GM23338 (cell line): ENCODE results near the gene PERCC1. TPM values are rescaled to one million over a fixed set of nuclear protein-coding genes. Genes with fewer than 3 reads are reported as not detected.

ENCODE experiments used
- ATAC-seq: fragments of 200-7000 bp; cut with Tn5 transposase; 3 replicates; pipeline ENCODE4 v1.9.1; 2020
- DNase-seq: peaks from one replicate; pipeline ENCODE4 v3.0.0-alpha.2; 2015; ENCODE audit warnings: low spot score
- H2AFZ ChIP-seq: fragments of 200-600 bp; sonication (generic); 2 replicates; pipeline ENCODE4 v1.8.0; 2016; ENCODE audit warnings: antibody characterized with exemption, mild to moderate bottlenecking, moderate library complexity
- H3F3A ChIP-seq: fragments of 200-600 bp; sonication (generic); replicated peaks from 2 replicates; pipeline ENCODE4 v1.8.0; 2017; ENCODE audit warnings: antibody characterized with exemption, mixed run types, low read depth
- H3K27ac ChIP-seq: fragments of 200-600 bp; sonication (generic); 2 replicates; pipeline ENCODE4 v1.6.1; 2016; ENCODE audit warnings: low read depth
- H3K27me3 ChIP-seq: fragments of 200-600 bp; sonication (generic); 2 replicates; pipeline ENCODE4 v1.8.0; 2016; ENCODE audit warnings: mild to moderate bottlenecking, mixed run types, moderate library complexity; ENCODE audit not compliant: insufficient read depth
- H3K36me3 ChIP-seq: fragments of 200-600 bp; sonication (generic); 2 replicates; pipeline ENCODE4 v1.8.0; 2016; ENCODE audit warnings: mild to moderate bottlenecking; ENCODE audit not compliant: insufficient read depth
- H3K4me1 ChIP-seq: fragments of 200-600 bp; sonication (generic); 2 replicates; pipeline ENCODE4 v1.8.0; 2016; ENCODE audit warnings: mild to moderate bottlenecking, moderate library complexity; ENCODE audit not compliant: insufficient read depth
- H3K4me2 ChIP-seq: fragments of 200-600 bp; sonication (generic); 2 replicates; pipeline ENCODE4 v1.7.1; 2017; ENCODE audit warnings: mixed run types
- H3K4me3 ChIP-seq: fragments of 200-600 bp; sonication (generic); 2 replicates; pipeline ENCODE4 v1.6.1; 2016; ENCODE audit warnings: mixed run types
- H3K79me2 ChIP-seq: fragments of 200-600 bp; sonication (generic); replicated peaks from 2 replicates; pipeline ENCODE4 v1.8.0; 2017; ENCODE audit warnings: mild to moderate bottlenecking; ENCODE audit not compliant: insufficient read depth
- H3K9me2 ChIP-seq: fragments of 200-600 bp; sonication (generic); 2 replicates; pipeline ENCODE4 v1.8.0; 2017; ENCODE audit not compliant: insufficient read depth
- H4K20me1 ChIP-seq: fragments of 200-600 bp; sonication (generic); replicated peaks from 2 replicates; pipeline ENCODE4 v1.8.0; 2017; ENCODE audit warnings: mild to moderate bottlenecking; ENCODE audit not compliant: insufficient read depth
- H3K27ac Mint-ChIP-seq: 2 replicates; pipeline ENCODE4 v1.8.0; 2020; ENCODE audit warnings: inconsistent platforms, mild to moderate bottlenecking, moderate library complexity, mixed read lengths
- H3K27me3 Mint-ChIP-seq: 3 replicates; pipeline ENCODE4 v1.8.0; 2022; ENCODE audit warnings: low read depth, mild to moderate bottlenecking, moderate library complexity, mixed read lengths, inconsistent platforms; ENCODE audit not compliant: insufficient read depth, poor library complexity
- H3K36me3 Mint-ChIP-seq: 3 replicates; pipeline ENCODE4 v1.8.0; 2021; ENCODE audit warnings: low read depth, mild to moderate bottlenecking, inconsistent platforms, moderate library complexity, mixed read lengths
- H3K4me1 Mint-ChIP-seq: 3 replicates; pipeline ENCODE4 v1.8.0; 2020; ENCODE audit warnings: mild to moderate bottlenecking, inconsistent platforms, mixed read lengths
- H3K4me3 Mint-ChIP-seq: 3 replicates; pipeline ENCODE4 v1.8.0; 2021; ENCODE audit warnings: moderate library complexity, mild to moderate bottlenecking, inconsistent platforms, mixed read lengths
- H3K9me3 Mint-ChIP-seq: 3 replicates; pipeline ENCODE4 v1.8.0; 2020; ENCODE audit warnings: moderate library complexity, mild to moderate bottlenecking, inconsistent platforms, mixed read lengths
- CREB1 ChIP-seq: fragments of 250-450 bp; sonication (Bioruptor Pico); IDR thresholded peaks from 2 replicates; pipeline ENCODE4 v1.5.0; 2020; ENCODE audit warnings: low read depth, mild to moderate bottlenecking, moderate library complexity
- ETS1 ChIP-seq: IDR thresholded peaks from 2 replicates; pipeline ENCODE4 v1.6.1; 2016; ENCODE audit warnings: antibody characterized with exemption
- EZH2 ChIP-seq: fragments of 200-600 bp; sonication (generic); IDR thresholded peaks from one replicate; pipeline ENCODE4 v1.8.0; 2017; ENCODE audit warnings: antibody characterized with exemption, mild to moderate bottlenecking, low read depth; ENCODE audit not compliant: unreplicated experiment
- EZH2phosphoT487 ChIP-seq: fragments of 200-600 bp; sonication (generic); IDR thresholded peaks from one replicate; pipeline ENCODE4 v1.8.1; 2018; ENCODE audit warnings: antibody characterized with exemption; ENCODE audit not compliant: unreplicated experiment
- JUNB ChIP-seq: IDR thresholded peaks from one replicate; pipeline ENCODE4 v1.6.1; 2016; ENCODE audit warnings: antibody characterized with exemption; ENCODE audit not compliant: unreplicated experiment
- NANOG ChIP-seq: IDR thresholded peaks from 2 replicates; pipeline ENCODE4 v1.6.1; 2016; ENCODE audit warnings: antibody characterized with exemption, borderline replicate concordance
- POLR2AphosphoS5 ChIP-seq: IDR thresholded peaks from 2 replicates; pipeline ENCODE4 v1.6.1; 2016; ENCODE audit warnings: antibody characterized with exemption, low read depth
- REST ChIP-seq: IDR thresholded peaks from one replicate; pipeline ENCODE4 v1.6.1; 2018; ENCODE audit warnings: antibody characterized with exemption; ENCODE audit not compliant: unreplicated experiment
- STAT1 ChIP-seq: IDR thresholded peaks from one replicate; pipeline ENCODE4 v1.6.1; 2016; ENCODE audit warnings: antibody characterized with exemption; ENCODE audit not compliant: unreplicated experiment
- ZNF114 ChIP-seq: fragments of 250-450 bp; sonication (Bioruptor Pico); IDR thresholded peaks from 2 replicates; pipeline ENCODE4 v1.5.0; 2020; ENCODE audit warnings: mild to moderate bottlenecking, moderate library complexity
- ZNF331 ChIP-seq: fragments of 250-450 bp; sonication (Bioruptor Pico); IDR thresholded peaks from 2 replicates; pipeline ENCODE4 v1.5.0; 2020; ENCODE audit warnings: low read depth, mild to moderate bottlenecking, moderate library complexity
- ZNF462 ChIP-seq: fragments of 250-450 bp; sonication (Bioruptor Pico); IDR thresholded peaks from 2 replicates; pipeline ENCODE4 v1.5.0; 2020; ENCODE audit warnings: mild to moderate bottlenecking, moderate library complexity
- polyA plus RNA-seq: library from polyadenylated mRNA; unstranded; fragments of >200 nt; fragmentation: Nextera tagmentation; extraction: Ambion mirVana; gene quantifications from 2 replicates; pipeline ENCODE4 v1.2.1, GENCODE V29; 2016
- total RNA-seq: library from RNA; depleted of rRNA; stranded (reverse); fragments of >200 nt; shearing (Covaris generic); gene quantifications from 2 replicates; pipeline ENCODE4 v1.2.3, GENCODE V29; 2014

The PERCC1 gene
- total and polyA plus RNA-seq, 2 experiments from 2014 or later, result not detected

GRCh38 chr16:1457489-1458245 lies 26.8 kb downstream of the PERCC1 start:
- peaks cover 3% of the 10 kb centered on the region; the same call in 1 of the 2 replicates for H4K20me1 ChIP-seq
- Mint-ChIP-seq H3K4me3 (no peak overlapping the region), H3K4me1 (no peaks in the 10 kb centered on the region; the same call in 2 of the 3 replicates), H3K9me3 (no peaks in the 10 kb centered on the region), H3K27ac (no peak overlapping the region), H3K36me3 (peaks cover 8% of the 10 kb centered on the region), H3K27me3 (no peaks in the 10 kb centered on the region)
- H3K79me2 ChIP-seq, result no peaks in the 10 kb centered on the region; the same call in 1 of the 2 replicates
- no peak overlapping the region for H3K4me2 ChIP-seq
- DNase-seq (no peak), ATAC-seq (no peak)
- no peaks in the 10 kb centered on the region for H3K4me1 ChIP-seq
- TF ChIP-seq CREB1 (no peak), ZNF331 (CRISPR knock-in tag) (no peak), EZH2phosphoT487 (no peak), STAT1 (no peak), POLR2AphosphoS5 (no peak), ZNF462 (CRISPR knock-in tag) (no peak), JUNB (no peak), ZNF114 (CRISPR knock-in tag) (no peak), ETS1 (no peak), NANOG (no peak), REST (no peak), EZH2 (no peak)
- H3K4me3 ChIP-seq, result no peak overlapping the region
- no peak overlapping the region for H3K27ac ChIP-seq
- H3K36me3 ChIP-seq, result no peaks in the 10 kb centered on the region
- H3K9me2 ChIP-seq, result no peaks in the 10 kb centered on the region
- no peak overlapping the region for H2AFZ ChIP-seq
- no peaks in the 10 kb centered on the region for H3F3A ChIP-seq
- H3K27me3 ChIP-seq, result no peaks in the 10 kb centered on the region
